Parathyroid adenoma (tissue), 2 donors: ENCODE measurements around the gene NUBP1.

Experiments used
- H2AFZ ChIP-seq: fragments of 300-600 bp; sonication (generic); one replicate; pipeline ENCODE4 v1.7.0; 2017; ENCODE audit warnings: antibody characterized with exemption, mild to moderate bottlenecking
- H3K27ac ChIP-seq: fragments of 300-600 bp; sonication (generic); one replicate; pipeline ENCODE4 v1.7.0; 2017
- H3K27me3 ChIP-seq: fragments of 300-600 bp; sonication (generic); one replicate; pipeline ENCODE4 v1.7.0; 2017; ENCODE audit warnings: low read length; ENCODE audit not compliant: control insufficient read depth, insufficient read depth
- H3K36me3 ChIP-seq: fragments of 300-600 bp; sonication (generic); one replicate; pipeline ENCODE4 v1.7.0; 2017; ENCODE audit warnings: low read length; ENCODE audit not compliant: control insufficient read depth, insufficient read depth
- H3K4me1 ChIP-seq: fragments of 300-600 bp; sonication (generic); one replicate; pipeline ENCODE4 v1.7.0; 2017; ENCODE audit warnings: control low read depth
- H3K4me2 ChIP-seq: fragments of 300-600 bp; sonication (generic); one replicate; pipeline ENCODE4 v1.7.0; 2017; ENCODE audit warnings: low read length
- H3K4me3 ChIP-seq: fragments of 300-600 bp; sonication (generic); one replicate; pipeline ENCODE4 v1.7.0; 2017; ENCODE audit warnings: low read depth, low read length
- H3K79me2 ChIP-seq: fragments of 300-600 bp; sonication (generic); one replicate; pipeline ENCODE4 v1.7.0; 2017; ENCODE audit warnings: control low read depth
- H3K9ac ChIP-seq: fragments of 300-600 bp; sonication (generic); one replicate; pipeline ENCODE4 v1.7.0; 2017; ENCODE audit warnings: mild to moderate bottlenecking
- H3K9me3 ChIP-seq: fragments of 300-600 bp; sonication (generic); one replicate; pipeline ENCODE4 v1.7.0; 2017; ENCODE audit warnings: low read length; ENCODE audit not compliant: control insufficient read depth
- TF ChIP-seq, protein P1 (sequence below): fragments of 300-600 bp; sonication (generic); IDR thresholded peaks from one replicate; pipeline ENCODE4 v1.7.0; 2017; ENCODE audit warnings: antibody characterized with exemption, mild to moderate bottlenecking
- donor health status: primary hyperparathyroidism.

NUBP1 gene

DNA sequence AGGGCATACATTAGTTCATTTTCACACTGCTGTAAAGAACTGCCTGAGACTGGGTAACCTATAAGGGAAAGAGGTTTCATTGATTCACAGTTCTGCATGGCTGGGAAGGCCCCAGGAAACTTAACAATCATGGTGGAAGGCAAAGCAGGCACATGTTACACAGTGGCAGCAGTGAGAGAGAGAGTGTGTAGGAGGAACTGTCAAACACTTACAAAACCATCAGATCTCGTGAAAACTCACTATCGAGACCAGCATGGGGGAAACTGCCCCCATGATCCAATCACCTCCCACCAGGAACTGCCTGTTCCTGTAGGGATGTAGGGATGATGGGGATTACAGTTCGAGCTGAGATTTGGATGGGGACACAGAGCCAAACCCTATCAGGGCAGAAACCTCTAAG, 17.2 kb downstream of the NUBP1 start:
- Histone ChIP-seq H3K4me2 (no peak overlapping the region), H3K4me1 (no peaks in the 10 kb centered on the region), H3K27ac (no peak overlapping the region), H3K9me3 (no peaks in the 10 kb centered on the region), H2AFZ (no peak overlapping the region), H3K36me3 (no peaks in the 10 kb centered on the region), H3K9ac (no peak overlapping the region), H3K4me3 (no peak overlapping the region), H3K27me3 (no peaks in the 10 kb centered on the region), H3K79me2 (no peaks in the 10 kb centered on the region)
- TF ChIP-seq, protein P1, sequence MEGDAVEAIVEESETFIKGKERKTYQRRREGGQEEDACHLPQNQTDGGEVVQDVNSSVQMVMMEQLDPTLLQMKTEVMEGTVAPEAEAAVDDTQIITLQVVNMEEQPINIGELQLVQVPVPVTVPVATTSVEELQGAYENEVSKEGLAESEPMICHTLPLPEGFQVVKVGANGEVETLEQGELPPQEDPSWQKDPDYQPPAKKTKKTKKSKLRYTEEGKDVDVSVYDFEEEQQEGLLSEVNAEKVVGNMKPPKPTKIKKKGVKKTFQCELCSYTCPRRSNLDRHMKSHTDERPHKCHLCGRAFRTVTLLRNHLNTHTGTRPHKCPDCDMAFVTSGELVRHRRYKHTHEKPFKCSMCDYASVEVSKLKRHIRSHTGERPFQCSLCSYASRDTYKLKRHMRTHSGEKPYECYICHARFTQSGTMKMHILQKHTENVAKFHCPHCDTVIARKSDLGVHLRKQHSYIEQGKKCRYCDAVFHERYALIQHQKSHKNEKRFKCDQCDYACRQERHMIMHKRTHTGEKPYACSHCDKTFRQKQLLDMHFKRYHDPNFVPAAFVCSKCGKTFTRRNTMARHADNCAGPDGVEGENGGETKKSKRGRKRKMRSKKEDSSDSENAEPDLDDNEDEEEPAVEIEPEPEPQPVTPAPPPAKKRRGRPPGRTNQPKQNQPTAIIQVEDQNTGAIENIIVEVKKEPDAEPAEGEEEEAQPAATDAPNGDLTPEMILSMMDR: no peak

DNA sequence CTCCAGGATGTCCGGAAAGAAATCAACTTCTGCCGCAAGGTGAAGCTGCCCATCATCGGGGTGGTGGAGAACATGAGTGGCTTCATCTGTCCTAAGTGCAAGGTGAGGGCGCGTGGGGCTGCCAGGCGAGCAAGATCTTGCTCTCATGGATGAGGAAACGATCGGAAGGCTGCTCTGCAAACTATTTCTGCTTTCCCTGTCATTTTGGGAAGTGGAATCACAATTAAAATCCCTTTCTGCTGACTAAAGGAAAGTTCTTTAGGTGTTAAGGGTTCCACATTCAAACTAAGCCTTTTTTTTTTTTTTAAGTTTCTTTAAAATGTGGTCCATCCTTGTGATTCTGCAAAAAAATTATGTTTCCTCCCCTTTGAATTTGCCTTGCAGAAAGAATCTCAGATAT, 17.7 kb downstream of the NUBP1 start:
- Histone ChIP-seq H3K4me3 (no peak overlapping the region), H3K4me1 (no peaks in the 10 kb centered on the region), H3K9me3 (no peaks in the 10 kb centered on the region), H3K27ac (no peak overlapping the region), H2AFZ (no peak overlapping the region), H3K27me3 (no peaks in the 10 kb centered on the region), H3K9ac (no peak overlapping the region), H3K4me2 (no peak overlapping the region), H3K36me3 (no peaks in the 10 kb centered on the region), H3K79me2 (no peaks in the 10 kb centered on the region)
- TF ChIP-seq, protein P1: no peak

DNA sequence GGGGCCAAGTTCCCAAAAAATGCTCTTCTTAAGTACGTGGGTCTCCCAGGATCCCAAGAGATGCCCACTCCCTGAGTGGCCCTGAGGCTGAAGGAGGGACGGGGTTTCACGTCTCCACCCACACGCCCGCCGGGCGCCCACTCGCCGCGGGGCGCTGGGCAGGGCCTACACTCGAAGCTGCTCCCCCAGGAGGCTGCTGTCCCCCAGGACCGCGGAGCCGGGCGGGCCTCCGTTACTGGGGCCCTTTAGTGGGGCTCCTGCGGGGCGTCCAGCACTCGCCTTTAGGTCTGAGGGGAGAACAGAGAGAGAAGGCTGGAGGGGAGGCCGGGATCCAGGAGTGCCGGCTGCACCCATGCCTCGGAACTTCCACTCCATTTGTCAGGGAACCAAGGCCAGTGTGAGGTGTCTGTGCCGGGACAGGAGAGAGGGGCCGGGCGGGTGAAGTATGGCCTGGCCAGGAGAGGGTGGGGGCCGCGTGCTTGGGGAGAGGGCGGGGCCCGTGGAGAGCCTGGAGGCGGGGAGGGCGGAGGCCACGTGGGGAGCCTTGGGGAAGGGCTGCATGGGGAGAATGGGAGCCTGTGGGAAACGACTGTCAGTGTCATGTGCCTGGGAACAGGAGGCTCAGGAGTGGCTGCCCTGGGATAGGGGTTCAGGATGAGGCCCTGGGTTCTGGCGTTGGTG, 18.8 kb downstream of the NUBP1 start:
- H3K36me3 ChIP-seq: no peaks in the 10 kb centered on the region
- H3K27ac ChIP-seq: no peak overlapping the region
- H3K27me3 ChIP-seq: no peaks in the 10 kb centered on the region
- H3K79me2 ChIP-seq: no peaks in the 10 kb centered on the region
- no peak overlapping the region for H3K9ac ChIP-seq
- no peak overlapping the region for H2AFZ ChIP-seq
- no peaks in the 10 kb centered on the region for H3K4me1 ChIP-seq
- TF ChIP-seq, protein P1: no peak
- no peak overlapping the region for H3K4me2 ChIP-seq
- no peak overlapping the region for H3K4me3 ChIP-seq
- H3K9me3 ChIP-seq: no peaks in the 10 kb centered on the region

DNA sequence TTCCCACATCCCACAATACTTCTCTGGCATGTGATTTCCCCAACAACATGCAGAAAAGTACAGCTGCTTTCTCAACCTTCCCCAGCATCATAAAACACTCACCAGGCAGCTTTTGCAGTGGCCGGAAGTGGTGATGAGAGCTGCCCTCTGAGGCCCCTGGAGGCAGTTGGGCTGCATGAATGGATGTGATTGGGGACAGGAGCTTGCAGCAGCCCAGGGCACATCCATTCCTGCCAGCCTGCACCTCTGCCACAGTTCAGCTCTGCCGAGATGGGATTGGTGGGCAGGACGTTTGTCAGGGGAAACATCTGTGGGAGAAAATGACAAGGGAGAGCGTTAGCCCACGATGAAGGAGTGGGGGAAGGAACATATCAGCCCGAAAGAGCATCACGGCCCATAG, 19.8 kb downstream of the NUBP1 start:
- Histone ChIP-seq H3K4me1 (no peaks in the 10 kb centered on the region), H3K9ac (no peak overlapping the region), H3K4me2 (no peak overlapping the region), H3K4me3 (no peak overlapping the region), H3K27ac (no peak overlapping the region), H2AFZ (no peak overlapping the region), H3K9me3 (no peaks in the 10 kb centered on the region), H3K36me3 (no peaks in the 10 kb centered on the region), H3K79me2 (no peaks in the 10 kb centered on the region), H3K27me3 (no peaks in the 10 kb centered on the region)
- TF ChIP-seq, protein P1: no peak

DNA sequence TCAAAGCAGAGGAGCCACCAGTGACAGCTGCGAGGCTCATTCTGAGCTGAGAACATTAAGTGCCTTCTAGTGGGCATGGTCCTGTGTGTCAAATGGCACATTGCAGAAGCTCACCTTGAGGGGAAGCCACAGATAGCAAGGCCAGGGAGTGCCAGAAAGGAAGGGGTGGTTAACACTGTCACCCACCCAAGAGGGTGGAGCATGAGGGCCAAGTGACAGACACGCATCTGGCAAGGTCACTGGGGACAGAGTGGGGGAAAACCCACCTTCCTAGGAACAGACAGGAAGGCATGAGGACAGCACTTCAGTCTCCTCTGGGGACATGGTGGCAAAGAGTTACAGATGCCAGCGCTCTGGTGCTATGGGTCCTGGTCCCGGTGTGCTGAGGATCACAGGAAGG, 22.1 kb downstream of the NUBP1 start:
- no peak overlapping the region for H2AFZ ChIP-seq
- H3K4me3 ChIP-seq: no peak overlapping the region
- no peaks in the 10 kb centered on the region for H3K79me2 ChIP-seq
- H3K27me3 ChIP-seq: no peaks in the 10 kb centered on the region
- H3K36me3 ChIP-seq: no peaks in the 10 kb centered on the region
- H3K27ac ChIP-seq: no peak overlapping the region
- TF ChIP-seq, protein P1: no peak
- no peaks in the 10 kb centered on the region for H3K4me1 ChIP-seq
- H3K9ac ChIP-seq: no peak overlapping the region
- no peaks in the 10 kb centered on the region for H3K9me3 ChIP-seq
- H3K4me2 ChIP-seq: no peak overlapping the region
